IPS-20b (cell line): ENCODE results near the gene MTR.

Source experiments
- H3K27ac ChIP-seq: one replicate; pipeline ENCODE4 v1.5.1; 2013; ENCODE audit warnings: low read length
- H3K27me3 ChIP-seq: 2 replicates; pipeline ENCODE4 v1.6.1; 2013; ENCODE audit warnings: mild to moderate bottlenecking, low read length, inconsistent platforms; ENCODE audit not compliant: insufficient read depth
- H3K36me3 ChIP-seq: 2 replicates; pipeline ENCODE4 v1.6.1; 2013; ENCODE audit warnings: low read depth, mild to moderate bottlenecking, inconsistent platforms, low read length, moderate library complexity; ENCODE audit not compliant: insufficient read depth
- H3K4me1 ChIP-seq: 2 replicates; pipeline ENCODE4 v1.6.1; 2013; ENCODE audit warnings: mild to moderate bottlenecking, control low read depth, inconsistent platforms, low read length, moderate library complexity; ENCODE audit not compliant: insufficient read depth
- H3K4me3 ChIP-seq: 2 replicates; pipeline ENCODE4 v1.5.1; 2013; ENCODE audit warnings: mild to moderate bottlenecking, low read length, inconsistent platforms
- H3K9ac ChIP-seq: 2 replicates; pipeline ENCODE4 v1.6.1; 2013; ENCODE audit warnings: low read depth, mild to moderate bottlenecking, inconsistent platforms, low read length, moderate library complexity
- H3K9me3 ChIP-seq: 2 replicates; pipeline ENCODE4 v1.6.1; 2013; ENCODE audit warnings: mild to moderate bottlenecking, low read depth, low read length, inconsistent platforms; ENCODE audit not compliant: insufficient read depth

The MTR gene

GRCh38 chr1:236916131-236916800 lies 121.2 kb downstream of the MTR start:
- no peak overlapping the region for H3K4me3 ChIP-seq
- no peak overlapping the region for H3K9ac ChIP-seq
- no peaks in the 10 kb centered on the region for H3K36me3 ChIP-seq
- peaks cover 6% of the 10 kb centered on the region; the same call in 1 of the 2 replicates for H3K9me3 ChIP-seq
- H3K4me1 ChIP-seq = no peaks in the 10 kb centered on the region
- no peaks in the 10 kb centered on the region for H3K27me3 ChIP-seq
- no peak overlapping the region for H3K27ac ChIP-seq

- H3K27me3 ChIP-seq = no peaks in the 10 kb centered on the region
- H3K27ac ChIP-seq = no peak overlapping the region
- peaks cover 6% of the 10 kb centered on the region; the same call in 1 of the 2 replicates for H3K9me3 ChIP-seq
- H3K9ac ChIP-seq = no peak overlapping the region
- no peaks in the 10 kb centered on the region for H3K36me3 ChIP-seq
- H3K4me1 ChIP-seq = no peaks in the 10 kb centered on the region
- no peak overlapping the region for H3K4me3 ChIP-seq
These were observed 122.4 kb downstream of the MTR start for GRCh38 chr1:236917448-236917847.

DNA sequence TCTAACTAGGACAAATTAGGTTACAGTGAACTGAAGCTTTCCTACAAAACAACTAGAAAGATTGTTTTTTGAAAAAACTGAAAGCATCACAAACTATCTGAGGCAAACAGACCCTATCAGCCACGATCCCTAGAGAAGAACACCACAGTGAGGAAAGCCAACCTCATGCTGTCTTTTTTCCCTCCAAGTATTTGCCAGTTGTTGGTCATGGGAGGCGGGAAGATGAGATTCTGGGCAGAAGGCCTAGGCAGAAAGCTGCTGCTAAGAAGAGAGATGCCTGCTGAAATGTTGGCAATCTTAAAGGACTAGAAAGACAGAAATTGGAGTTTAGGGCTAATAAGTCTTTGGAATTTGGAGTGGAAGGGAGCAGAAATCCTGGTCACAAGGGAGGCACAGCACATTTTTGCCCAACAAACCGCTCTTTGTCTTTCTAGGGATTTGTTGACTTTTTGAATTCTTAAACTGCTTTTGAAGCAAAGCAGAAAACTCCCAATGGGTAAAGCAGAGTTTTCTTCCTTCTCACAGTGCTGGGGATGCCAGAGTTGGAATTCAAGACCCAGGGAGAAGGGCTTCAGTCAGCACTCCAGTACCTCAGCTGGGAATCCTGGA lies 125.3 kb downstream of the MTR start:
- H3K9me3 ChIP-seq = peaks cover 6% of the 10 kb centered on the region; the same call in 1 of the 2 replicates
- H3K4me1 ChIP-seq = no peaks in the 10 kb centered on the region
- H3K36me3 ChIP-seq = no peaks in the 10 kb centered on the region
- no peaks in the 10 kb centered on the region for H3K27me3 ChIP-seq
- H3K27ac ChIP-seq = no peak overlapping the region
- no peak overlapping the region for H3K9ac ChIP-seq
- H3K4me3 ChIP-seq = no peak overlapping the region

GRCh38 chr1:236921610-236922009 lies 126.5 kb downstream of the MTR start:
- no peaks in the 10 kb centered on the region for H3K27me3 ChIP-seq
- peaks cover 6% of the 10 kb centered on the region; the same call in 1 of the 2 replicates for H3K9me3 ChIP-seq
- H3K36me3 ChIP-seq = no peaks in the 10 kb centered on the region
- H3K9ac ChIP-seq = no peak overlapping the region
- no peak overlapping the region for H3K27ac ChIP-seq
- H3K4me3 ChIP-seq = no peak overlapping the region
- no peaks in the 10 kb centered on the region for H3K4me1 ChIP-seq

DNA sequence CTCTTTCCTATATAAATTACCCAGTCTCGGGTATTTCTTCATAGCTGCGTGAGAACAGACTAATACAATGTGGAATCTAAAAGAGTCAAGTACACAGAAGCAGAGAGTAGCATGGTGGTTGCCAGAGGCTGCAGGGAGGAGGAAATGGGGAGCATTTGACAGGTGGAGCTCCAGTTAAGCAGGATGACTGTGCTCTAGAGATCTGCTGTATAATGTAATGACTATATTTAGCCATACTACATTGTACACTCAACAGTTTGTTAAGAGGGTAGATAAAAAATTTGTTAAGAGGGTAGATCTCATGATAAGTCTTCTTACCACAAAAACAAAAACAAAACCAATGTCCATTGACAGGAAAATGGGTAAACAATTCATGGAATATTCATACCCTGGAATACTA lies 127.1 kb downstream of the MTR start:
- no peaks in the 10 kb centered on the region for H3K27me3 ChIP-seq

GRCh38 chr1:236925386-236925785 lies 130.3 kb downstream of the MTR start:
- Histone ChIP-seq H3K36me3 (no peaks in the 10 kb centered on the region), H3K9me3 (no peaks in the 10 kb centered on the region), H3K27me3 (no peaks in the 10 kb centered on the region), H3K27ac (no peak overlapping the region), H3K4me3 (no peak overlapping the region), H3K4me1 (no peaks in the 10 kb centered on the region), H3K9ac (no peak overlapping the region)

More for the DNA sequence above, 127.1 kb downstream of the MTR start:
- no peak overlapping the region for H3K9ac ChIP-seq
- H3K4me1 ChIP-seq = no peaks in the 10 kb centered on the region
- no peaks in the 10 kb centered on the region for H3K36me3 ChIP-seq
- H3K9me3 ChIP-seq = peaks cover 2% of the 10 kb centered on the region; the same call in 1 of the 2 replicates
- no peak overlapping the region for H3K27ac ChIP-seq
- H3K4me3 ChIP-seq = no peak overlapping the region

DNA sequence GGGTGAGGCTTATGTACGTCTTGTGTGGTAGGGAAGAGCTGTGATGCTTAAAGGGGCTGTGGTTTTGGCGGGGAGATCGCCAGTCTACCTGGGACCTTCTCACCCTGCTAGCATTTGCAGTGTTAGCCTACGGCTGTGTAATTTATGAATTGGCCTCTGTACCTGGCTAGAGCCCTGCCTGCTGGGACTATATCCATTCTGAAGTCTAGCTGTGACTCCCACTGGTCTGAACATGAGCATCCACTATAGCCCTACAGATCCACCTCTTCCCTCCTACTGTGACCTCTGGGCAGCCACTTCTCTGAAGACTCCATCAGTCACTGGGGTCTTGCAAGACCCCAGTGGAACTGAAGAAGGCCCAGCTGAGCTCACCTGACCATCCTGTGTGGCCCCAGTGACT lies 135.4 kb downstream of the MTR start:
- Histone ChIP-seq H3K4me3 (no peak overlapping the region), H3K36me3 (no peaks in the 10 kb centered on the region), H3K27me3 (no peaks in the 10 kb centered on the region), H3K9me3 (no peaks in the 10 kb centered on the region), H3K4me1 (no peaks in the 10 kb centered on the region), H3K27ac (no peak overlapping the region), H3K9ac (no peak overlapping the region)

- no peaks in the 10 kb centered on the region for H3K9me3 ChIP-seq
- no peak overlapping the region for H3K4me3 ChIP-seq
- no peaks in the 10 kb centered on the region for H3K4me1 ChIP-seq
- no peak overlapping the region for H3K9ac ChIP-seq
- no peaks in the 10 kb centered on the region for H3K27me3 ChIP-seq
- H3K36me3 ChIP-seq = no peaks in the 10 kb centered on the region
- no peak overlapping the region for H3K27ac ChIP-seq
These were observed 143.7 kb downstream of the MTR start for GRCh38 chr1:236938760-236939159.

- no peak overlapping the region for H3K27ac ChIP-seq
- no peak overlapping the region for H3K9ac ChIP-seq
- H3K4me1 ChIP-seq = no peaks in the 10 kb centered on the region
- no peaks in the 10 kb centered on the region for H3K27me3 ChIP-seq
- H3K36me3 ChIP-seq = no peaks in the 10 kb centered on the region
- no peaks in the 10 kb centered on the region for H3K9me3 ChIP-seq
- no peak overlapping the region for H3K4me3 ChIP-seq
These were observed 147.3 kb downstream of the MTR start for GRCh38 chr1:236942431-236942830.

DNA sequence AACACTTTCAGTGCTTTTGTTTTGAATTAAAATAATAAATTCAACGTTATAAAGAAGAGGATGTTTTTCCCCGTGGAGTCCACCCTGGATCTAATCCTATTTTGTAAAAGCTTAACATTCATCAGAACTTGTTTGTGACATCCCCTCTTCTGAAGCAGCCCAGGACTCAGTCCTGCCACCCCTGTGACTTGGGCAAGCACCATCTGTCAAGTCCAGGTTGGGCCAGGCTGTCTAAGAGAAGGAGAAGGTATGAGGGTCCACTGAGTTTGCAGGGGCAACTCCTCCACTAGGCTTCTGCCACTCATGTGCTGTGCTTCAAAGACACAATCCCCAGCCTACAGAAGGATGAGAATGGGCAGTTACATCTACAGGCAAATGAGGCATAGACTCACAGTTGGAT lies 149.5 kb downstream of the MTR start:
- Histone ChIP-seq H3K9ac (no peak overlapping the region), H3K36me3 (no peaks in the 10 kb centered on the region), H3K4me1 (no peaks in the 10 kb centered on the region), H3K9me3 (no peaks in the 10 kb centered on the region), H3K27me3 (no peaks in the 10 kb centered on the region), H3K27ac (no peak overlapping the region), H3K4me3 (no peak overlapping the region)

- no peaks in the 10 kb centered on the region for H3K9me3 ChIP-seq
- no peaks in the 10 kb centered on the region for H3K4me1 ChIP-seq
- H3K4me3 ChIP-seq = no peak overlapping the region
- H3K9ac ChIP-seq = no peak overlapping the region
- H3K27me3 ChIP-seq = no peaks in the 10 kb centered on the region
- no peak overlapping the region for H3K27ac ChIP-seq
- H3K36me3 ChIP-seq = no peaks in the 10 kb centered on the region
These were observed 149.9 kb downstream of the MTR start for GRCh38 chr1:236945002-236945401.

DNA sequence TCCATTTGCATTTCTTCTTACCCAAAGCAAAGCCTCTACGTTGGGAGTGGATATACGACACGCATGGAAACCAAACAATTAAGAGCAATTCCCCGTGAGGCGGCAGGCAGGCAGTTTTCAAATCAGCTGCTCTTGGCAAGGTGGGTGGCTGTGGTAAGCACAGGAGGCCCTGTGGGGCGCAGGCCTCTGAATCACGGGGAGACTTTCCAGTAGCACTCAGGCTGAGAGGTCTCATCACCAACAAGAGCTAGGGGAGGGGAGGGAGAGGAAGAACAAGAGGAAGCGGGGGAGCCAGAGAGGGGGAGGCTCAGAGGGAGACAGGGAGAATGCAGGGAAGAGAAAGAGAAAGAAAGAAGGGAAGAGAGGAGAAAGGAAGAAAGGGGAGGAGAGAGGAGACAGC lies 152.7 kb downstream of the MTR start:
- Histone ChIP-seq H3K4me1 (peaks cover 13% of the 10 kb centered on the region; the same call in 1 of the 2 replicates), H3K4me3 (no peak overlapping the region), H3K9ac (no peak overlapping the region), H3K27ac (no peak overlapping the region), H3K9me3 (no peaks in the 10 kb centered on the region), H3K27me3 (no peaks in the 10 kb centered on the region), H3K36me3 (no peaks in the 10 kb centered on the region)
